Measurements from ENCODE around the gene SLC16A5. TPM values are rescaled to one million over a fixed set of nuclear protein-coding genes. Genes with fewer than 3 reads are reported as not detected.

SLC16A5 gene
- total and polyA plus RNA-seq, 2 donors (not counting 1 experiment from before 2014, with no cell fraction given) = 9.3 to 14.5 TPM

- Histone ChIP-seq H2AFZ (ENCODE audit: insufficient read depth, low read depth, low read length, poor library complexity, severe bottlenecking) (no peak overlapping the region), H3K27me3 (replicated peaks in 1 of 4; ENCODE audit: control extremely low read depth in 1 of 4, control insufficient read depth in 3 of 4, insufficient read depth in 4 of 4, low read length in 3 of 4) (peaks cover 0 to 2% (median 0%) of the 10 kb centered on the region in 4 experiments), H3K27ac (ENCODE audit: low read length in 2 of 2) (no peak overlapping the region), H3K36me3 (replicated peaks in 1 of 2; ENCODE audit: control extremely low read depth in 1 of 2, control insufficient read depth in 1 of 2, extremely low read depth in 1 of 2, insufficient read depth in 2 of 2, low read length in 1 of 2) (no peaks in the 10 kb centered on the region), H4K20me1 (ENCODE audit: control insufficient read depth, insufficient read depth, low read length, poor library complexity, severe bottlenecking) (no peaks in the 10 kb centered on the region), H3K4me1 (ENCODE audit: control insufficient read depth in 2 of 2, insufficient read depth in 2 of 2, low read length in 2 of 2) (peaks cover 21 to 33% of the 10 kb centered on the region in 2 donors), H3K79me2 (ENCODE audit: control insufficient read depth, insufficient read depth, low read length) (no peaks in the 10 kb centered on the region), H3K4me2 (replicated peaks; ENCODE audit: low read depth, low read length, poor library complexity, severe bottlenecking) (no peak overlapping the region), H3K9ac (ENCODE audit: low read length) (no peak overlapping the region), H3K4me3 (ENCODE audit: control extremely low read depth in 1 of 5, extremely low read depth in 1 of 5, insufficient read depth in 1 of 5, low read depth in 2 of 5, low read length in 4 of 5) (no peak overlapping the region), H3K9me3 (ENCODE audit: control extremely low read depth in 1 of 3, control insufficient read depth in 2 of 3, insufficient read depth in 1 of 3, low read length in 2 of 3) (no peaks in the 10 kb centered on the region)
- no peak for ATAC-seq (ENCODE audit: low read depth)
- H3K4me1 Mint-ChIP-seq = peaks cover 30% of the 10 kb centered on the region
- H3K4me3 Mint-ChIP-seq = no peak overlapping the region
- TF ChIP-seq EZH2 (IDR thresholded peaks at IDR 0.05; ENCODE audit: borderline replicate concordance, insufficient read depth, low read depth, low read length, poor library complexity, severe bottlenecking) = no peak
- no peak for TF ChIP-seq CTCF (IDR thresholded peaks at IDR 0.05)
- POLR2A ChIA-PET = no interaction called here
- no peaks in the 10 kb centered on the region for H3K9me3 Mint-ChIP-seq (ENCODE audit: insufficient read depth)
- no peak overlapping the region for H3K27ac Mint-ChIP-seq
- CTCF ChIA-PET = interaction anchor here (0.6 kb wide), 1 partner anchor 125 kb away, joined by 4 read pairs; no protein-coding TSS in a partner anchor
- intact Hi-C loops (cut with micrococcal nuclease) = no loop called here
- no peak for DNase-seq
- 97% methylated on average over 10 of the region's 13 CpGs for WGBS (ENCODE audit: insufficient coverage)
- H3K27me3 Mint-ChIP-seq = peaks cover 4% of the 10 kb centered on the region
Observed at GRCh38 chr17:75081611-75082540, 5.9 kb upstream of the SLC16A5 start.

GRCh38 chr17:75082683-75083082 lies 5.1 kb upstream of the SLC16A5 start:
- H3K9me3 Mint-ChIP-seq (ENCODE audit: insufficient read depth) = no peaks in the 10 kb centered on the region
- H3K9me3 ChIP-seq (ENCODE audit: control extremely low read depth in 1 of 3, control insufficient read depth in 2 of 3, insufficient read depth in 1 of 3, low read length in 2 of 3) = no peaks in the 10 kb centered on the region
- WGBS (ENCODE audit: insufficient coverage) = 92% methylated on average over 2 of the region's 6 CpGs
- no peaks in the 10 kb centered on the region for H3K36me3 ChIP-seq (replicated peaks in 1 of 2; ENCODE audit: control extremely low read depth in 1 of 2, control insufficient read depth in 1 of 2, extremely low read depth in 1 of 2, insufficient read depth in 2 of 2, low read length in 1 of 2)
- intact Hi-C loops (cut with micrococcal nuclease) = no loop called here
- no peak overlapping the region for H2AFZ ChIP-seq (ENCODE audit: insufficient read depth, low read depth, low read length, poor library complexity, severe bottlenecking)
- ATAC-seq (ENCODE audit: low read depth) (no peak), DNase-seq (no peak)
- no peak overlapping the region for H3K4me2 ChIP-seq (replicated peaks; ENCODE audit: low read depth, low read length, poor library complexity, severe bottlenecking)
- H3K27me3 Mint-ChIP-seq = peaks cover 4% of the 10 kb centered on the region
- no peak overlapping the region for H3K27ac Mint-ChIP-seq
- no peaks in the 10 kb centered on the region for H3K79me2 ChIP-seq (ENCODE audit: control insufficient read depth, insufficient read depth, low read length)
- no peak for TF ChIP-seq EZH2 (IDR thresholded peaks at IDR 0.05; ENCODE audit: borderline replicate concordance, insufficient read depth, low read depth, low read length, poor library complexity, severe bottlenecking)
- TF ChIP-seq CTCF (IDR thresholded peaks at IDR 0.05) = no peak
- H3K4me3 ChIP-seq (ENCODE audit: control extremely low read depth in 1 of 5, extremely low read depth in 1 of 5, insufficient read depth in 1 of 5, low read depth in 2 of 5, low read length in 4 of 5) = no peak overlapping the region
- peaks cover 19 to 31% of the 10 kb centered on the region in 2 donors for H3K4me1 ChIP-seq (ENCODE audit: control insufficient read depth in 2 of 2, insufficient read depth in 2 of 2, low read length in 2 of 2)
- no peaks in the 10 kb centered on the region for H4K20me1 ChIP-seq (ENCODE audit: control insufficient read depth, insufficient read depth, low read length, poor library complexity, severe bottlenecking)
- peaks cover 30% of the 10 kb centered on the region for H3K4me1 Mint-ChIP-seq
- H3K27me3 ChIP-seq (replicated peaks in 1 of 4; ENCODE audit: control extremely low read depth in 1 of 4, control insufficient read depth in 3 of 4, insufficient read depth in 4 of 4, low read length in 3 of 4) = peaks cover 0 to 2% (median 0%) of the 10 kb centered on the region in 4 experiments
- no peak overlapping the region for H3K4me3 Mint-ChIP-seq
- H3K27ac ChIP-seq (ENCODE audit: low read length in 2 of 2) = no peak overlapping the region
- ChIA-PET CTCF (no interaction called here), POLR2A (no interaction called here)
- H3K9ac ChIP-seq (ENCODE audit: low read length) = no peak overlapping the region
